HUES48 (cell line): ENCODE data around the gene EHD2.
"Not testable (repeated sequence)": the region's sequence is repeated elsewhere in the genome, so short reads cannot be mapped to it uniquely, and the experiment has no call there.

Experiments
- H3K27ac ChIP-seq: one replicate; pipeline ENCODE4 v1.7.0; 2013; ENCODE audit warnings: low read depth, low read length, inconsistent platforms
- H3K27me3 ChIP-seq: 2 replicates; pipeline ENCODE4 v1.6.1; 2013; ENCODE audit warnings: mild to moderate bottlenecking, low read length; ENCODE audit not compliant: control insufficient read depth, insufficient read depth
- H3K36me3 ChIP-seq: 2 replicates; pipeline ENCODE4 v1.6.1; 2013; ENCODE audit warnings: low read length; ENCODE audit not compliant: control insufficient read depth, insufficient read depth
- H3K4me1 ChIP-seq: 2 replicates; pipeline ENCODE4 v1.6.1; 2013; ENCODE audit warnings: mild to moderate bottlenecking, low read length; ENCODE audit not compliant: control insufficient read depth, insufficient read depth
- H3K4me3 ChIP-seq: 2 replicates; pipeline ENCODE4 v1.5.1; 2013; ENCODE audit warnings: mild to moderate bottlenecking, low read depth, low read length
- H3K9ac ChIP-seq: 2 replicates; pipeline ENCODE4 v1.6.1; 2013; ENCODE audit warnings: mild to moderate bottlenecking, low read depth, low read length, moderate library complexity
- H3K9me3 ChIP-seq: 2 replicates; pipeline ENCODE4 v1.6.1; 2013; ENCODE audit warnings: low read length; ENCODE audit not compliant: control insufficient read depth, insufficient read depth

Gene EHD2

DNA sequence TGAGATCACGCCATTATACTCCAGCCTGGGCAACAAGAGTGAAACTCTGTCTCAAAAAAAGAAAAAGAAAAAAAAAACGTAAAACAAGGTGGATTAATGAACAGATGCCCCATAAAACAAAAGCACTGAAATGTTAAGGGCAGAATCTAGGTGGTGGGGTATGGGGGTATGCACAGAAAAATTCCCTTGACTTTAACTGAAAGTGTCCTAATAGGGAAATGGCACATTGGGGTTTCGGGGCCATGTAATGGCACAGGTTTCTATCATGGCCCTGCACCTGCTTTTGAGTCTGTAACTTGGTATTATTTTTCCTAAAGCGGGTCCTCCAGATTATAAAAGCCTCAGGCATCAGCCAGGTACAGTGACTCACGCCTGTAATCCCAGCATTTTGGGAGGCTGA, 48.3 kb downstream of the EHD2 start:
- Histone ChIP-seq H3K36me3 (peaks cover 27% of the 10 kb centered on the region), H3K27me3 (no peaks in the 10 kb centered on the region), H3K27ac (no peak overlapping the region), H3K4me3 (no peak overlapping the region), H3K9me3 (no peaks in the 10 kb centered on the region), H3K4me1 (no peaks in the 10 kb centered on the region), H3K9ac (no peak overlapping the region)

DNA sequence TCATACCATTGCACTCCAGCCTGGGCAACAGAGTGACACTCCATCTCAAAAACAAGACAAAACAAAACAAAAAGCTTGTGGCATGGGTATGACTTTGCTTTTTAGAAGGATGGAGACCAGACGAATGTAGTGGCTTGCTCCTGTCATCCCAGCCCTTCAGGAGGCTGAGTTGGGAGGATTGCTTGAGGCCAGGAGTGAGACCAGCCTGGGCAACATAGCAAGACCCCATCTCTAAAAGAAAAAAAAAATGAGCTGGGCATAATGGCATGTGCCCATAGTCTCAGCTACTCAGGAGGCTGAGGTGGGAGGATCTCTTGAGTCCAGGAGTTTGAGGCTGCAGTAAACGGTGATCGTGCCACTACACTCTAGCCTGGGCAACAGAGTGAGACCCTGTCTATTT, 48.9 kb downstream of the EHD2 start:
- Histone ChIP-seq H3K9me3 (no peaks in the 10 kb centered on the region), H3K9ac (no peak overlapping the region), H3K27me3 (no peaks in the 10 kb centered on the region), H3K27ac (no peak overlapping the region), H3K4me1 (no peaks in the 10 kb centered on the region), H3K4me3 (no peak overlapping the region), H3K36me3 (peaks cover 21% of the 10 kb centered on the region)

DNA sequence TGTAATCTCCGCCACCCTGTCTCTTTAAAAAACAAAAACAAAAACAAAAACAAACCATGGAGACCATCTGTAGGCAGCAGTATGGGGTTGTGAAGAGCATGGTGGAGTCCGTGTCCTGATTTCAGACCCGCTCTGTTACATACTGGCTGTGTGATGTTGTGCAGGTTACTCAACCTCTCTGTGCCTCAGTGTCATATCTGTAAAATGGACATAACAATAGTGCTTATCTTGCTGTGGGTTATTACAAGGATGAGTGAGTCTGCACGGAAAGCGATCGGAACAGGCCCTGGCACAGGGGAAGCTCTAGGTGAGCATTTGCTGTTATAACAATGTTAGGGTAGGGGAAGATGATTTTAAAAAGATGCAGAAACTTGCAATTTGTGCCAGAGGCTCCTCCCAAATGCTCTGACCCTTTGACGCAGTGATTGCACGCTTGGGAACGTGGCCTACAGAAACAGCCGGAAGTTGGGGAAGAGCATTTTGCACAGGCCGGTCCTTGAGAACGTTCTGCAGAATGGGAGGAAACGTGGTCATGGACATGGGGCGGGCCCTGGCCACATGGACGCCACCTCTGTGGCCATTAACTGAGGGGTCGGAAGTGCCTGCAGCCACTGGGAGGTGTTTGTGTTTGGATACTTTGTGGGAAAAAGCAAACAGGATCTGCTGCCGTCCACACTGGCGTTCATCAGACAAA, 49.5 kb downstream of the EHD2 start:
- H3K9ac ChIP-seq = no peak overlapping the region

GRCh38 chr19:47764705-47765104, 51.5 kb downstream of the EHD2 start:
- not testable (repeated sequence) for H3K36me3 ChIP-seq, H3K27ac ChIP-seq, H3K4me1 ChIP-seq, H3K4me3 ChIP-seq, H3K9me3 ChIP-seq, H3K9ac ChIP-seq, H3K27me3 ChIP-seq

More for the DNA sequence above, 49.5 kb downstream of the EHD2 start:
- H3K27me3 ChIP-seq = no peaks in the 10 kb centered on the region
- no peaks in the 10 kb centered on the region for H3K4me1 ChIP-seq
- H3K9me3 ChIP-seq = no peaks in the 10 kb centered on the region
- H3K4me3 ChIP-seq = no peak overlapping the region
- peaks cover 15% of the 10 kb centered on the region for H3K36me3 ChIP-seq
- H3K27ac ChIP-seq = no peak overlapping the region

- no peak overlapping the region for H3K4me3 ChIP-seq
- H3K36me3 ChIP-seq = no peaks in the 10 kb centered on the region
- H3K9me3 ChIP-seq = no peaks in the 10 kb centered on the region
- no peaks in the 10 kb centered on the region; the same call in 1 of the 2 replicates for H3K4me1 ChIP-seq
- no peak overlapping the region for H3K27ac ChIP-seq
- H3K27me3 ChIP-seq = no peaks in the 10 kb centered on the region
- no peak overlapping the region for H3K9ac ChIP-seq
Measured at GRCh38 chr19:47765523-47766358, 52.5 kb downstream of the EHD2 start.

DNA sequence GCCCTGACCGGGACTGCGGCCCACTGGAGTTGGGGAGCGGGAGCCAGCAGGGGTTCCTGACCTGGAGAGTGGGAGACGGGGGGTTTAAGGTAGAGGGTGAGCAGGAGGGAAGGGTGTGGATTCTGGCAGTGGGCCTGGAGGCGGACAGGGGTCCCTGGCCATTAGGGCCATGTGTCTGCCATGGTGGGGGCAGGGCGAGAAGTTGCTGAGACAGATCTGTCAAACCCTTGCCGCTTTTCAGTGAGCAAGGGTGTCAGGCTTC, 53.1 kb downstream of the EHD2 start:
- Histone ChIP-seq H3K36me3 (no peaks in the 10 kb centered on the region), H3K27me3 (no peaks in the 10 kb centered on the region), H3K9ac (no peak overlapping the region), H3K4me3 (no peak overlapping the region), H3K27ac (no peak overlapping the region), H3K9me3 (no peaks in the 10 kb centered on the region), H3K4me1 (no peaks in the 10 kb centered on the region; the same call in 1 of the 2 replicates)

DNA sequence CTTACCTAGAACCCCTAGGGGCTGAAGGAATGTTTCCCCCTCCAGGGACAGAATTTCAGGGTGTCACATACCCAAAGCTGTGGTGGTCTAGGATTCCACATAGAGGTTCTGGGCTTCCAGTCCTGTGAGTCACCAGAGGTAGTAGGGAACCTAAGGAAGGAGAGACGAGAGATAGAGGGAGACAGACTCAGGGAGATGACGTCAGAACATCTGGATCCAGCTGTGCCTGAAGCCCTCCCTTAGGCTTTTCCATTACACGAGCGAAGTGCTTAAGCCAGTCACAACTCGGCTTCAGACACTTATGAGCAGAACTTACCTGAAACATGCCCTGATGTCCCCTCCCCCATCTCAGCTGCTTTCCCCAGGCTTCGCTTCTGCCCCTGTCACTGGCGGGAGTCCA, 53.4 kb downstream of the EHD2 start:
- H3K27ac ChIP-seq = no peak overlapping the region
- no peak overlapping the region for H3K9ac ChIP-seq
- no peaks in the 10 kb centered on the region for H3K9me3 ChIP-seq
- H3K27me3 ChIP-seq = no peaks in the 10 kb centered on the region
- H3K4me3 ChIP-seq = no peak overlapping the region
- no peaks in the 10 kb centered on the region for H3K36me3 ChIP-seq
- no peaks in the 10 kb centered on the region; the same call in 1 of the 2 replicates for H3K4me1 ChIP-seq

DNA sequence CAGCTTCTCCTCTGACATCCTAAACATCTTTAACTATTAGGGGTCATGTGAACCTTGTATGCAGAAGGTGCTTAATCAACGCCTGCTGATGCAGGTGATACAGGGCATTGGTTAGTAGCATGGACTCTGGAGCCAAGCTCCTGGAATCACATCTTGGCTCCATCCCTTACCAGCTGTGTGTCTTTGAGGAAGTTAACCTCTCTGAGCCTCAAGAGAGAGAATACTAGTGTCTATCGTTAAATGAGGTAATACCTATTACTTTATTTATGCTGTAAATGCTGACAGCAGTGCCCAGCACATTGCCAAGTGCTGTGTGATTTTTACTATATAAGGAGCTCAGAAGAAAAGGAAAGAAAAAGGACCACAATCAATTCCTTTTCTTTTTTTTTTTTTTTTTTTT, 54.1 kb downstream of the EHD2 start:
- no peaks in the 10 kb centered on the region; the same call in 1 of the 2 replicates for H3K4me1 ChIP-seq
- no peak overlapping the region for H3K9ac ChIP-seq
- no peak overlapping the region for H3K4me3 ChIP-seq
- H3K36me3 ChIP-seq = no peaks in the 10 kb centered on the region
- no peak overlapping the region for H3K27ac ChIP-seq
- no peaks in the 10 kb centered on the region for H3K27me3 ChIP-seq
- H3K9me3 ChIP-seq = no peaks in the 10 kb centered on the region

- Histone ChIP-seq H3K9me3 (no peaks in the 10 kb centered on the region), H3K27ac (no peak overlapping the region), H3K4me1 (no peaks in the 10 kb centered on the region; the same call in 1 of the 2 replicates), H3K36me3 (no peaks in the 10 kb centered on the region), H3K27me3 (no peaks in the 10 kb centered on the region), H3K4me3 (no peak overlapping the region), H3K9ac (no peak overlapping the region)
Measured at GRCh38 chr19:47768604-47769003, 55.4 kb downstream of the EHD2 start.

GRCh38 chr19:47769534-47769933, 56.3 kb downstream of the EHD2 start:
- H3K27ac ChIP-seq = no peak overlapping the region
- H3K4me3 ChIP-seq = no peak overlapping the region
- no peak overlapping the region for H3K9ac ChIP-seq
- no peaks in the 10 kb centered on the region for H3K36me3 ChIP-seq
- no peaks in the 10 kb centered on the region for H3K27me3 ChIP-seq
- no peaks in the 10 kb centered on the region; the same call in 1 of the 2 replicates for H3K4me1 ChIP-seq
- H3K9me3 ChIP-seq = no peaks in the 10 kb centered on the region

DNA sequence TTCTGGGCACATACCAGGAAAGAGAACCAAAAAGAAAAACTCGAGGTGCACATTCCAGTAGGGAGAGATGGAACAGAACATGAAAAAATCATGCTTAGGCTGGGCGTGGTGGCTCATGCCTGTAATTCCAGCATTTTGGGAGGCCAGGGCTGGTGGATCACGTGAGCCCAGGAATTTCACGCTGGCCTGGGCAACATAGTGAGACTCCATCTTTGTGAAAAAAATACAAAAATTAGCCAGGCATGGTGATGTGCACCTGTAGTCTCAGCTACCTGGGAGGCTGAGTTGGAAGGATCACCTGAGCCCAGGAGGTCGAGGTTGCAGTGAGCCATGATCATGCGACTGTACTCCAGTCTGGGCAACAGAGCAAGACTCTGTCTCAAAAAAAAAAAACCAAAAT, 58.1 kb downstream of the EHD2 start:
- H3K9ac ChIP-seq, H3K4me3 ChIP-seq, H3K27me3 ChIP-seq, H3K36me3 ChIP-seq, H3K4me1 ChIP-seq, H3K9me3 ChIP-seq, H3K27ac ChIP-seq: not testable (repeated sequence)
